Amniotic stem cell (primary cell): ENCODE measurements around the gene LINS1.

ENCODE experiments used
- DNase-seq: peaks from one replicate; lab custom pipeline; 2025; lab: John Stamatoyannopoulos, UW

Gene LINS1

DNA sequence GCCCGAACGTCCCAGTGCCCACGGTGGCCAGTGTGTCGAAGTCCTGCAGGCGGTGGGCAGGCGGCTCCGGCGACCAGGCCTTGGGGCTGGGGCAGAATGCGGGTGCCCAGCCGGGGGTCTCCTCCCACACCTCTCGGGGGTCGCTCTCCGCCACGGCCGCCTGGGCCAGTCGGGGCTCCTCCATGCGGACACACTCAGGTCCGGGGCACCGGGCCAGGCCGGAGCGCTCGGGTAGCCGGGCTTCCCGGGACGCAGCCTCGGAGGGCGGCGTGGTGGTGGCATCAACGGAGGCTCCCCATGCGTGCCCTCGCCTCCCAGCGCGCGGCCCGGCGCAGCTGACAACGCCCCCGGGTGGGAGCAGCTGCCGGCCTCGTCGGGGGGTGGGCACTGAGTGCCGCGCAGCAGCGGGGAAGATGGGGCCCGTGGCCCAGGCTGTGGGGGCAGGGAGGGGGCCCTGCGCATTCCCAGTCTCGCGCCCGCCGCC lies 43.2 kb downstream of the LINS1 start:
- no peak for DNase-seq

DNA sequence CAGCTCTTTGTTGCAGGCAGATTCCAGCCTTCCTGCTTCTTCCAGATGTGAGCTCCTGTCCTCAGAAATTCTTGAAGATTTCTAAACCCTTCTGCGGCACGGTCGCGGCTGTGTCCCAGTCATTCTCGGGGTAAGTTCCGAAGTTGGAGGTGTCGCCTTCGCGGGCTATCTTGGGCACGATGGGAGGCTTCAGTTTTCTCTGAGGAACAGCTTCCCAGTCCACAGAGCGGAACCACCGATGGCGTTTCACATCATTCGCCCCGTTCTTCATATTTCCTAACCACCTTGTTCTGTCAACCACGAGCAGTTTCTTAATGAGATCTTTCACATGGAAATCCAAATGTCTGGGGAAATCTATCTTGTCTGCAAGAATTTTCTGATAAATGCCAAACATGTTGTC lies 48.5 kb downstream of the LINS1 start:
- no peak for DNase-seq

DNA sequence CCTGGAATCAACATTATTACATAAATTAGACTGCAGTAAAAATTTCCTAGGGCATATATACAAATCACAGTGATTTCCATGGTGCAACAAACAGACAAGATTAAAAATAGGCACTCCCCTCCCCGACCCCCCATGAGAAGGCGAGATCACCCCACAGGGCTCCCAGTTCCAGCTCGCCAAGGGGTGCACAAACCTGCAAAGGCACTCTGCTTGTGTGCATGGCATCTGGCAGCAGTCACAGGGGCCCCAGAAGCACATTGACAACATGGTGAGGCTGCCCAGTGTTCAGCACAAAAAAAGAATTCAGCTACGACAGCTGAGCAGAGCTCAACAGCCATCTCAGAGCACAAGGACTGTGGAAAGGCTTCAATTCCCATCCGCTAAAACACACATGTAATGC lies 54.0 kb downstream of the LINS1 start:
- DNase-seq = no peak

DNA sequence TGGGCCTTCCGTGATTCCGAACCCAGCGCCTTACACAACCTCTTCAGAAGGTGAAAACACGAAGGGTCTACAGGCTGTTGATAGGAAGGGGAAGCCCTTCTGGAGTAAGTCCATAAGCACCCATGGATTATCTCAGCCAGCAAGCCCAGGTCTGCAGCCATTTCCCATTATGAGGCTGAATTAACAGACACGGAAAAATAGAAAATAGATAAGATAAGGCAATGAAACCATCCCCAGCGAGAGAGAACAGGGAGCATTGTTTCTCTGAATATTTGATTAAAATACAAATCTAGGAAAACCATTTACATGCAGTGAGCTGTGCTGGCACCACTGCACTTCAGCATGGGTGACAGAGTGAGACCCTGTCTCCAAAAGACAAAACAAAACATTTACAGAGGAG lies 57.0 kb downstream of the LINS1 start:
- no peak for DNase-seq

DNA sequence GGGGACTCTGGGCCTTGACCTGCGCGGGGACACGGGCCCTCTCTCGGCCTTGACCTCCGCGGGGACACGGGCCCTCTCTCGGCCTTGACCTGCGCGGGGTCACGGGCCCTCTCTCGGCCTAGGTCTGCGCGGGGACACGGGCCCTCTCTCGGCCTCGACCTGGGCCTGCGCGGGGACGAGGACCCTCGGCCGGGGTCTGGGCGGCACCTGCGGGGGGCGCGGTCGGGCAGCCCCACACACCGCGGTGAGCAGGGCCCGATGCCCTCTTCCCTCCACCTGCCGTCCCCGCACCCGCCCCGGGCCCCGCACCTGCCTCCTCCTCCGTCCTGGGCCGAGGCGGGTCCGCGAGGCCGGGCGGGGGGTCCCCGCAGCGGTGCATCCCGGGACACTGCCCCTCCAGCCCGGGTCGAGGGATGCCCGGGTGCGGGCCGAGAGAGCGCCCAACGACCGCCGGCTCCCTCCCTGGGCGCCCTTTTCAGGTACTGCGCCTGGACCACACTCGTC lies 57.6 kb downstream of the LINS1 start:
- no peak for DNase-seq

DNA sequence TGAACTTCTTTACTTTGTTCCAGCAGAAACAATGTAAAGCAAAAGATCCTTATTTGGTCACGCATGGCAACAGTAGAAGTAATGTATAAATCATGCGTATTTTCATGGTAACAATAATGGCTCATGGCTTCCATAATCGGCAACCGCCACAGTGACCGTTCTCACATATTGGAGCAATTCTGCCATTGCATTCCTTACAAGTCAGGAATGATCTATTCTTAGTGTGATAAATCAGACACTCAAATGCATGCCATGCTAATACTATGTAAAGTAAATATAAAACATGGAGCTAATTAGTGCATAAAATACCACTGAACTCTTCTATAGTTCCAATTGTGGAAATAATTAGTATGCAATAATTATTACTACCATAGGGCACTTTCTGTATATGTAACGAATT lies 59.7 kb downstream of the LINS1 start:
- no peak for DNase-seq

DNA sequence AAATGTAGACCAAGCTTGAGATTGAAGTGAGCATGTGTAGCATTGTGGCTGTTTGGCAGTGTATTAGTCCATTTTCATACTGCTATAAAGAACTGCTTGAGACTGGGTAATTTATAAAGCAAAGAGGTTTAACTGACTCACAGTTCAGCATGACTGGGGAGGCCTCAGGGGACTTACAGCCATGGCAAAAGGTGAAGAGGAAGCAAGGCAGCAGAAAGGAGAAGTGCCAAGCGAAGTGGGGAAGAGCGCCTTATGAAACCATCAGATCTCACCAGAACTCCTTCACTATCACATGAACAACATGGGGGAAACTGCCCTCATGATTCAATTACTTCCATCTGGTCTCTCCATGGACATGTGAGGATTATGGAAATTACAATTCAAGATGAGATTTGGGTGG lies 64.7 kb downstream of the LINS1 start:
- no peak for DNase-seq

DNA sequence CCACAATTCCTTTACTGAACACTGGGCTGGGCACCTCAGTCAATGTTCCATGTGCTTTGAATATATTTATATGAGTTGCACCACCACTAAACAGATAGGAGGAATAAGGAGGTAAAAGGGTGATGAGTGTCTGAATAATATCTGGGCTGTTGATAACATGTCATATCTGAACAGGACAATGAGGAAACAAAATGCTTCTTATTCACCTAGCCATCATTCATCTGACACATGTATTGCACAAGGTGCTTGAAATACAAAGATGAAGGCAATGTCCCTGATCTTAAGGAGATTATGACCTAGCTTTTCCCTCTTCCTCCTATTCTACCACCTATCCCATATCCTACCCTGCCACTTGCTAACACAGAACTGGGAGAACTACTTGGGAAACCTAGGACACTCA lies 65.3 kb downstream of the LINS1 start:
- no peak for DNase-seq

DNA sequence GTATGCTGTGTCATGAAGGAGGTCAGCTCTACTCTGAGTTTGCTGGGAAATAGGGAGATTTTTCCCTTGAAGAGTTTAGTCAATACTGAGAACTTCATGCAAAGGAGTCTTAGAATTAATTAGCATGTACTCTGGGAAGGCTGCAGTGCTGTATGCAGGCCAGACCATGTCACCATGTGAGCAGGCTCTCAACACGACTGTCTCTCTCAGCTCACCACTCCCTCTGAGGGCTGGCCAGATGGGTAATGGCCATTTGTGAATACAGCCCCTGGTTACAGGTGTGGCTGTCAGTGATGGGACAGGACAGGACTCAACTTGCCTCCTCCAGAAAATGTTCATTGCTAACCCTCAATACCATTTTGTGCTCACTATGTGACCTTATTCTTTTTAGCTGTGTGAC lies 68.1 kb downstream of the LINS1 start:
- no peak for DNase-seq

DNA sequence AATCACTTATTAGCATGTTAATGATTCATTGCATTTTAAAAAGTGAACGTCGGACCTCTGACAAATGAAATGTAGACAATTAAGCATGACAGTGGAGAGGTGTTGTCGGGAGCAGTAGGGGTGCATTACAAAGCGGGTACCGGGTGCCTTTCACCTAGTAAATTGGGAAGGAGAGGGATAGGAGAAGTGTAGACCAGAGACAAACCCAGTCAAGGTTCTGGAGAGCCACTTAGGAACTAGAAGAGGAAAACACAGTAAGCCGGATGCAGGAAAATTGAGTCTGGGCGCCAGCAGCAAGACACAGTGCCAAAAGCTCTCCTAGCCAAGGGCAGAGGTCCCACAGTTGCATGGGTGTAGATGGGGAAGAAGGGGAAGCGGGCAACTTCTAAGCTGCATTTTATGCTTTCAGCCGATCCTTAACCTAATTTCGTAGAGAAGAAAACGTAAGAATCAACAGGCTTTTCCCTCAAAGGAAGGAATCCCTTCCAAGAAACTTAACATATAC lies 70.1 kb downstream of the LINS1 start:
- DNase-seq = no peak

DNA sequence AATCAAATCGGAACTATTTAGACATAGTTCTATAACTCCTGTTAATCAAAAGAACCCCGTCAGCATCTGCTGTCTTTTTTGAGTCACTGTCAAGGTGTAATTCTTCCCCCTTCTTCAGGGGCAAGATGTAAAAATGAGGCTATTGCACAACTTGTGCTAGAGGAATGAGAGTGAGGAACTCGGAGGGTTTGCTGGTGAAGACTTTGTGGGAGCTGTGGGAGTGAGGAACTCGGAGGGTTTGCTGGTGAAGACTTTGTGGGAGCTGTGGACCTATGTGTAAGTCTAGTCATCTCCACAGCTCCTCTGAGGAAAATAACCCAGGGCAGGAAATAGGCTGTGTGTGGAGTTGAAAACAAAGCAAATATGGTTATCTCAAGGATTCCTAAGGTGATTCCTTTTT lies 70.8 kb downstream of the LINS1 start:
- DNase-seq = no peak

DNA sequence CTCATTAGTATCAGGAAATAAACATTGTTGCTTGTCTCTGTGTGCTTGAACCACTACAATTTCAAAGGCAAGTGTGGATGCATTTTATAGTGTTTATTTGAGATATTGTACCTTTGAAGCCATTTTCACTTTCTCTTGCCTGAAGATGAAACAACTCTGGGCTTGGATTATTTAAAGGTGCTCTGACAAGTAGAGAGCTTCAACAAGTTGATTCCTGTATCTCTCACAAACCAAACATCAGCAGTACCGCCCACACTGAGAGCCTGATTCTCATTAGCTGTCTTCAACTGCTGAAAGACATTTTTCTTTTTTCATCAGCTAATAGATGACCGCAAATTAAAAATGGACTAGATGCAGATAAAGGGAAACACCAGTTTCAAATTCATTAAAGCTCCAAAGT lies 72.4 kb downstream of the LINS1 start:
- no peak for DNase-seq

DNA sequence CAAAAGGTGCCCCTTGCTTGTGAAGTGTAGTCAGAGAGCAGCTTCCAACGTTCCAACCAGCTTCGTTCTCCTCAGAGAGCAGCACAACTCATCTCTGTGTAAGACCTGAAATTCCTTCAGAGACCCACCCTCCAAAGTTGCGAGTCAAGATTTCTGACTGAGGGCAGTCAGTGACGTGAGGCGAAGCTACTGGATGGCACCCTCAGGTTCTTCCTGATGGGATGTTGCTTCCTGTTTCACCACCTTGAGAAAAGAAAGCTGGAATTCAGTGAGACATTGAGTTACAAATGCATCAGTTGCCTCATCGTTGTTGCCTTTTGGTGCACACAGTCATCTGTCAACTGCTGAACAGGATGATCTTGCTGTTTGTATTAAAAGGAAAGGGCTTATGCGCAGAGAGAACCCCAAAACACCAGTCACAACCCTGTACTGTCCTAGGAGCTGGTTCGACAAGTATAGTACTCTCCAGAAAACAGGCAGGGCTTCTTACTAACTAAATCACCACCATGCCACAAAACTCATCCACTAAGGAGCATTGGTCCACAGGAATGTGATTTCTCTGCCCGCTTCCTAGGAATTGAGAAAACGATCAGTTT lies 73.1 kb downstream of the LINS1 start, which contains the start of gene CERS3:
Gene CERS3 (minus strand): TSS at position 118 of the 596 bp plus-strand sequence. CDS start 27,101 bp downstream, outside the sequence.
- DNase-seq = no peak

DNA sequence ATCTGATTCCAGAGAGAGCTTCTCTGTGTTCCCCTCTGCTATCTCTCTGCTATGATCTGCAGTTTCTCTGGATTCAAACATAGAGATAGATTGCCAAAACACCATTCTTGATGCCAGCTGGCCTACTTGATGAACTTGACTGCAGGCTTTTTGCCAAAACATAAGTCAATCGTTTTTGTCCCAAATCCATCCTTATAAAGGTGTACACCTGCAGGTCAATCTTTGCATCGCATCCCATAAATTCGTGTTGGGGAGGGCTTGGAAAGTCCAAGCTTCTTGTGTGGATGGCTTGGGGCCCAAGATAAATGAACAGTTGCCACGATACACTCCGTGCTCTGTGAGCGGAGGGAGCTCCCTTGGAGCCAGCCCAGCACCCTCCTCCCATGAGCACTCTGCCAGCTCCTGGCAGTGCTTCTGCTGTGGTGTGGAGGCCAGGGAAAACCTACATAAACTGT lies 75.9 kb downstream of the LINS1 start:
- no peak for DNase-seq

DNA sequence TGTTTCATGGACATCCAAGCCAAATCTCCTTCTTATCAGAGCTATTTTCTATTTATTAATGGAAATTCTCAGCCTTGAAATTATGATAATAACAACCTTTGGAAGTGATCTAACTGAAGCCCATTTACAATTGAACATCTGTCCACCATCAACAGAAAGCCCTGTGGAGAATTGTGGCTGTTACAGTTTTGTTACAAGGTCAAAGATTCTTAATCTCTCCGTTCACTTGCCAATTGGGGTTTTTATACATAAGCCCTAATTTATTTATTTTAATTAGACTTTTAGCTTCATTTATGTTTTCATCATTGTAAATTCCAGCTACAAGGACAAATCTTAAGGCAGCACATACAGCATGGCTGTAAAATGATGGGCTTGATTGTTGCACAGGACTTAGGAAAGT lies 76.5 kb downstream of the LINS1 start:
- no peak for DNase-seq

DNA sequence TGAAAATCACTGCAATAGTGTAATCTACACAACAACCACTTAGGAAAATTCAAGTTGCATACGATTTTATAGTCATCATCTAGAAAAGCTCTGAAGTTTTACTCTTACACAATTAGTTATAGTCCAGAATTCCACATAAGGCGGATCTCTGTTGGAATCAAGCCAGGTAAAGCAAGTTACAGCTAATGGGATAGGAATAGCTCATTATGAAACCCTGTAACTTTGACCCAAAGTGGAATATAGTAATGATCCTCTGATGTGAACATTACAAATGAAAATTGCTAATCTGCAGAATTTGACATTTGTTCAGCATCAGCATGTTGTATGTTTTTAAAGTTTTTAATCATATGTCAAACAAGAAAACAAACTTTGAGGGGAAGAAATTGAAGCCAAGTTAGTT lies 77.7 kb downstream of the LINS1 start:
- DNase-seq = no peak

DNA sequence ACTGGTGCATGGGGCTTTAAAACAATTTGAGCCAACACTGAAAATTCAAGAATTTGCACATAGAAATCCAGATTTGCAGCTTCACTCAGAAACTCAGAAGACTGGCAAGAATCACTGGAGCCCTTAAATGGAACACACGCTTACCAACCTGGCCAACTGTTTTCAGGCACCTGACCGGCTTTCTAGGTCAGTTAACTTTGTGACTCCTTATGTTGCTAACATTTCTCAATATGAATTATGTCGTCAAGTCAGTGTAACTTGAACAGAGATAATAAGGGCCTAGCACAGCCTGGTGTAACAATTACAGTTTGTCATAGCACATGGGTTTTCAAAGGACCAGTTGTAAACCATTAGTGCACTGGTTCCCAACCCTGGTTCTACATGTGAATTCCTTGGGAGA lies 80.1 kb downstream of the LINS1 start:
- DNase-seq = no peak

DNA sequence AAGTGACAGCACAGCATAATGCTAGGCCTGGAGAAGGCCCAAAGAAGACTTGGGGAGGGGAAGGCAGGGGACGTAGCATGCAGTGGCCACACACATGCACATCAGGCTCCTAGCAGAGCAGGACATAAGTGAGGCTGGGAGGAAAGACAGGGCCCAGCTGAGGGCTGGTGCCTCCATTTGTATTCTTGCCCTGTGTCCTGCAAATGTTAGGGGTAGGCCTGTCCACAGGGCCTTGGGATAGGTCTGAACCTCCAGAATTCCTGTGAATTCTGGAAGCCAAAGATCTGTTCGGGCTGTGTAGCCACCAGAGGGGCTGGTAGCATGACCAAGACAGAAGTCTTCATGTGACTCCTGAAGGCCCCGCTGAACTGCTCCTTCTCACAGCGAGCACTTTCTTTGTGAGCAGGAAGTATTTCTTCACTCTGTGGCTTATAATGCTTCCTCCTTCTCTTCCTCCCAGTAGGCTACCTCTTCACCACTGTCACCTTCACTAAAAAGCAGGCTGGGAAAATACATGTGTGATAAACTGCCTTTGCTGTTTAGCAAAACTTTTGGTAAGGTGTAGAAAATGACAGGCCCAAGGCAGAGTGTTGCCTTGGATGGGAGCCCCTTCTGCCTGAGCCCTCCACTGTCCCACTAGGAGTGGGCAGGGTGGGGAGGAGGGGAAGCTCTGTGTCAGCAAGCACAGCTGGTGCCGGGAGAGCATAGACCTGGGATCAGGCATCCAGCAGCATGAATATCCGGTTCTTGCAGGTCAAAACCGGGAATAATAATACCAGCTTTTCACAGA lies 81.7 kb downstream of the LINS1 start:
- DNase-seq = no peak

DNA sequence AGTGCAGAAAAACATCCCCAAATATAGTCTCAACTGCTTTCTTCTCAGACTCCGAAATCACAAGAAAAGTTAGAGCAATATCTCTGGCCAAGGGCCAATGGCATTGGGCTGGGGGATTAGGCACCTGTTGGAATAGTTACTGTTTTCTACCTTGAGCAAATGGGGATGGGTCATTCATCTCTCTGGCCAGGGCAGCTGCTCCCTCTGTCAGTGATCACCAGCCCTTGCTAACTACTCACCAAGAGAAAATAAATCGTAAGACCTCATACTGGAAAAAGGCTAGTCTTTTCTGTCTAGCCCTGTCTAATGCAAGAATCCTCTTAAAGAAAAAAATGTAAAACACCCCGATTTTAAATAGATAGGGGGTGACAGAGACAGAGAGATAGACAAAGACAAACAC lies 84.1 kb downstream of the LINS1 start:
- DNase-seq = no peak
